GM12878 (cell line): Measurements from ENCODE around the gene HNRNPA0. TPM values are rescaled to one million over a fixed set of nuclear protein-coding genes. Genes with fewer than 3 reads are reported as not detected.

Source experiments
- ATAC-seq: fragments of 200-7000 bp; cut with Tn5 transposase; 3 replicates; pipeline ENCODE4 v1.9.1; 2020; ENCODE audit warnings: mild to moderate bottlenecking, moderate library complexity
- BruUV-seq: library from RNA; stranded (reverse); fragments of 400-500 nt; replicated peaks from 2 replicates; lab custom pipeline; 2021; lab: Mats Ljungman, UMichigan
- CTCF ChIA-PET: fragments of 300-600 bp; sonication (Branson Sonifier 250); formaldehyde crosslinking; extraction: SDS; loops from one replicate; lab custom pipeline; 2021; ENCODE audit warnings: inconsistent platforms; lab: Yijun Ruan, JAX
- POLR2A ChIA-PET: fragments of 350-600 bp; formaldehyde crosslinking; extraction: SDS; loops from one replicate; lab custom pipeline; 2021; ENCODE audit warnings: inconsistent platforms; lab: Charles Lee
- RAD21 ChIA-PET: fragments of 300-600 bp; sonication (Branson Sonifier 250); formaldehyde crosslinking; loops from one replicate; lab custom pipeline; 2023; ENCODE audit warnings: antibody characterized with exemption; ENCODE audit not compliant: unreplicated experiment; lab: Charles Lee
- SMC1A ChIA-PET: fragments of 300-600 bp; sonication (Branson Sonifier 250); formaldehyde crosslinking; loops from one replicate; lab custom pipeline; 2023; ENCODE audit not compliant: unreplicated experiment, uncharacterized antibody; lab: Charles Lee
- DNase-seq: peaks from one replicate; pipeline ENCODE4 v3.0.0-alpha.2; 2011; ENCODE audit warnings: low read depth, low spot score
- FAIRE-seq: peaks from 3 replicates; lab custom pipeline; 2011; peaks lifted over from hg19 to GRCh38; lab: Jason Lieb, UNC
- H2AFZ ChIP-seq: 2 replicates; pipeline ENCODE4 v1.6.0; 2011; ENCODE audit warnings: low read depth, low read length, control low read depth; ENCODE audit not compliant: control insufficient read depth
- H3K27ac ChIP-seq: 2 replicates; pipeline ENCODE4 v1.5.1; 2011; ENCODE audit warnings: control low read depth; ENCODE audit not compliant: control insufficient read depth, insufficient read depth
- H3K27me3 ChIP-seq, 2 experiments: replicated peaks in 1 of 2; 2 replicates each; pipeline versions ENCODE4 v1.6.0 to v1.6.1; 2011; ENCODE audit warnings: low read length in 1 of 2; ENCODE audit not compliant: control insufficient read depth in 2 of 2, insufficient read depth in 2 of 2
- H3K36me3 ChIP-seq, 2 experiments: 2 replicates each; pipeline ENCODE4 v1.5.1; 2011; ENCODE audit warnings: low read length in 1 of 2; ENCODE audit not compliant: control insufficient read depth in 2 of 2, insufficient read depth in 2 of 2
- H3K4me1 ChIP-seq: 2 replicates; pipeline ENCODE4 v1.6.1; 2011; ENCODE audit warnings: mild to moderate bottlenecking, low read length, moderate library complexity, mixed read lengths; ENCODE audit not compliant: control insufficient read depth, insufficient read depth
- H3K4me2 ChIP-seq: 2 replicates; pipeline ENCODE4 v1.6.0; 2011; ENCODE audit warnings: control low read depth; ENCODE audit not compliant: control insufficient read depth, insufficient read depth
- H3K4me3 ChIP-seq: fragments of 200-600 bp; sonication (generic); 2 replicates; pipeline ENCODE4 v1.5.1; 2016
- H3K79me2 ChIP-seq: 2 replicates; pipeline ENCODE4 v1.6.0; 2011; ENCODE audit warnings: low read length; ENCODE audit not compliant: control insufficient read depth, insufficient read depth
- H3K9ac ChIP-seq: 2 replicates; pipeline ENCODE4 v1.8.0; 2011; ENCODE audit warnings: low read length, control low read depth, mixed read lengths; ENCODE audit not compliant: control insufficient read depth, insufficient read depth
- H3K9me3 ChIP-seq: replicated peaks from 3 replicates; pipeline ENCODE4 v1.5.1; 2011; ENCODE audit warnings: mild to moderate bottlenecking, low read length; ENCODE audit not compliant: control insufficient read depth, insufficient read depth
- H4K20me1 ChIP-seq: 2 replicates; pipeline ENCODE4 v1.6.0; 2011; ENCODE audit not compliant: control insufficient read depth, insufficient read depth
- ATF7 ChIP-seq: fragments of 450-650 bp; IDR thresholded peaks from 2 replicates; pipeline ENCODE4 v1.6.1; 2016; ENCODE audit warnings: low read depth, mild to moderate bottlenecking
- CBX3 ChIP-seq: fragments of 200-600 bp; sonication (generic); IDR thresholded peaks from 2 replicates; pipeline ENCODE4 v1.6.1; 2016; ENCODE audit warnings: low read depth, borderline replicate concordance
- NBN ChIP-seq: fragments of 450-650 bp; IDR thresholded peaks from 2 replicates; pipeline ENCODE4 v1.6.1; 2016
- NR2F1 ChIP-seq: fragments of 450-650 bp; conservative IDR thresholded peaks from 2 replicates; pipeline ENCODE4 v1.6.1; 2017; ENCODE audit warnings: mild to moderate bottlenecking
- POU2F2 ChIP-seq: IDR thresholded peaks from 3 replicates; pipeline ENCODE4 v1.6.1; 2011; ENCODE audit warnings: low read depth, mild to moderate bottlenecking, low read length, borderline replicate concordance
- RAD21 ChIP-seq: IDR thresholded peaks from 2 replicates; pipeline ENCODE4 v1.6.1; 2011; ENCODE audit warnings: mild to moderate bottlenecking, low read depth, low read length, moderate library complexity; ENCODE audit not compliant: insufficient read depth
- SIN3A ChIP-seq: IDR thresholded peaks from 2 replicates; pipeline ENCODE4 v1.6.1; 2012; ENCODE audit warnings: low read depth, low read length, improper control_type of control experiment
- SREBF2 ChIP-seq: IDR thresholded peaks from 2 replicates; pipeline ENCODE4 v1.6.1; 2012; ENCODE audit warnings: mild to moderate bottlenecking, low read length
- STAT1 ChIP-seq: fragments of 450-650 bp; conservative IDR thresholded peaks from 2 replicates; pipeline ENCODE4 v1.6.1; 2014; ENCODE audit warnings: antibody characterized with exemption, mild to moderate bottlenecking
- YY1 ChIP-seq: IDR thresholded peaks from 2 replicates; pipeline ENCODE4 v1.6.1; 2011; ENCODE audit warnings: low read depth, mild to moderate bottlenecking, low read length
- ZSCAN29 ChIP-seq: fragments of 450-650 bp; IDR thresholded peaks from 2 replicates; pipeline ENCODE4 v1.6.1; 2017; ENCODE audit warnings: mild to moderate bottlenecking, moderate library complexity
- WGBS: methylation state at CpG from one replicate; pipeline ENCODE4 v1.1.6; 2016; ENCODE audit warnings: low lambda C conversion rate; ENCODE audit not compliant: insufficient replicate concordance, insufficient coverage; ENCODE audit errors: missing lambda C conversion rate; 5-methylcytosine and 5-hydroxymethylcytosine counted together
- in situ Hi-C: fragments of 300-500 bp; cut with MboI; formaldehyde crosslinking; loops from 9 replicates; pipeline ENCODE4 v1.14.3; 2018; ENCODE audit warnings: mixed read lengths
- intact Hi-C: fragments of 100-400 bp; cut with micrococcal nuclease; formaldehyde crosslinking; loops from one replicate; pipeline ENCODE4 v1.14.2; 2022; ENCODE audit not compliant: unreplicated experiment
- polyA plus RNA-seq, 11 experiments: library from polyadenylated mRNA; depleted of rRNA in 4 of 11; unstranded in 6 of 11; stranded (reverse) in 5 of 11; fragments of >200 nt; fragmentation: Nextera tagmentation in 4 of 11; fragmentation: Illumina TruSeq in 1 of 11; extraction: Ambion mirVana in 4 of 11; extraction: Trizol in 1 of 11; gene quantifications; 1 replicate in 1 of 11; 2 replicates in 10 of 11; pipeline versions ENCODE4 v1.2.1 to v1.2.3, GENCODE V29; 2011 to 2016; ENCODE audit warnings: inconsistent platforms in 2 of 11, missing spikeins in 2 of 11, low read depth in 1 of 11
- total RNA-seq, 4 experiments: library from RNA; depleted of rRNA in 3 of 4; stranded (reverse); fragments of >200 nt in 3 of 4; fragmentation: Illumina TruSeq in 1 of 4; extraction: Trizol in 1 of 4; gene quantifications; 2 replicates each; pipeline versions ENCODE4 v1.2.1 to v1.2.3, GENCODE V29; 2013 to 2021
- TF ChIP-seq, protein P1 (sequence below): IDR thresholded peaks from 2 replicates; pipeline ENCODE4 v1.6.1; 2012; ENCODE audit warnings: low read depth, low read length, improper control_type of control experiment
- TF ChIP-seq, protein P2 (sequence below), 3 experiments: IDR thresholded peaks in 2 of 3; conservative IDR thresholded peaks in 1 of 3; 2 replicates each; pipeline ENCODE4 v1.5.1; 2011; ENCODE audit warnings: low read depth in 3 of 3, low read length in 3 of 3, mild to moderate bottlenecking in 3 of 3, control low read depth in 2 of 3, moderate library complexity in 2 of 3, inconsistent platforms in 1 of 3, mixed read lengths in 1 of 3; ENCODE audit not compliant: control insufficient read depth in 2 of 3, insufficient read depth in 1 of 3; ENCODE audit errors: extremely low read depth in 1 of 3
- TF ChIP-seq, protein P3 (sequence below): IDR thresholded peaks from 2 replicates; pipeline ENCODE4 v1.6.1; 2012; ENCODE audit warnings: low read depth, low read length, improper control_type of control experiment
- TF ChIP-seq, protein P4 (sequence below): fragments of 450-650 bp; IDR thresholded peaks from 2 replicates; pipeline ENCODE4 v1.6.1; 2016; ENCODE audit warnings: mild to moderate bottlenecking, moderate library complexity, borderline replicate concordance

Gene HNRNPA0
- total and polyA plus RNA-seq, 10 of the 15 experiments (the other 5 are each of a cell fraction or from before 2014, with no cell fraction given), result 6.3 to 45.0 (median 12.5) TPM

DNA sequence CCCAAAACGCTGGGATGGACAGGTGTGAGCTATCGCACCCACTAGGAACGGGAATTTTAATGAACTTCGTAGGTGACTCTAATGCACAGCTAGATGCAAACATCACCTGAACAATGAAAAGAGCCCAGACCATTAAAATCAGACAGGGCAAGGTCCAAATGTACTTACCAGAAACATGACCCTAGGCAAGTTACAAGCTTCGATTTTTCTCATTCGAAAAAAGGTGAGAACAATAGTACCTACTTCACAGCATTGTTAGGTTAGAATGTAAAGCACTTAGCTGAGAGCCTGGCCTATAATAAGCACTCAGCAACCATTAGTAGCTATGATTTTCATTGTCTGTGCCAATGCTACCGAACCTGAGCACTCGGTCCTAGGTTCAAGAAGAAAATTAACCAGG is 12.4 kb downstream of the HNRNPA0 start:
- intact Hi-C loops (no loop called here), in situ Hi-C loops (loop anchor here (5.0 kb wide), 1 partner anchor 114 kb away; no protein-coding TSS in a partner anchor)
- H3K4me1 ChIP-seq, result peaks cover 11% of the 10 kb centered on the region
- FAIRE-seq (no peak), DNase-seq (no peak), ATAC-seq (no peak)
- ChIA-PET SMC1A (interaction anchor here (0.7 to 7.3 kb wide), 15 partner anchors 10 to 391 kb away, joined by 3 to 155 read pairs (median 10); no protein-coding TSS in a partner anchor), CTCF (interaction anchor here (0.6 to 18.4 kb wide), 40 partner anchors 8 to 421 kb away, joined by 3 to 619 read pairs (median 4); partner anchors contain the start of gene HNRNPA0), POLR2A (interaction anchor here (1.2 to 3.9 kb wide), 5 partner anchors 8 to 112 kb away, joined by 7 to 33 read pairs (median 8); partner anchors contain the start of gene HNRNPA0), RAD21 (interaction anchor here (0.6 to 6.5 kb wide), 22 partner anchors 8 to 421 kb away, joined by 3 to 168 read pairs (median 5); no protein-coding TSS in a partner anchor)
- no peaks in the 10 kb centered on the region for H3K27me3 ChIP-seq
- H3K9ac ChIP-seq, result no peak overlapping the region
- H4K20me1 ChIP-seq, result no peaks in the 10 kb centered on the region
- H3K9me3 ChIP-seq, result no peaks in the 10 kb centered on the region; the same call in 2 of the 3 replicates
- no peaks in the 10 kb centered on the region for H3K79me2 ChIP-seq
- H3K4me2 ChIP-seq, result no peak overlapping the region
- no peaks in the 10 kb centered on the region for H3K36me3 ChIP-seq
- TF ChIP-seq CBX3, result no peak
- no peak for TF ChIP-seq NBN
- TF ChIP-seq, protein P1, sequence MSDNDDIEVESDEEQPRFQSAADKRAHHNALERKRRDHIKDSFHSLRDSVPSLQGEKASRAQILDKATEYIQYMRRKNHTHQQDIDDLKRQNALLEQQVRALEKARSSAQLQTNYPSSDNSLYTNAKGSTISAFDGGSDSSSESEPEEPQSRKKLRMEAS, result no peak
- TF ChIP-seq NR2F1, result no peak
- no peak for TF ChIP-seq YY1
- no peak for TF ChIP-seq ZSCAN29
- no peak for TF ChIP-seq STAT1
- TF ChIP-seq, protein P2, sequence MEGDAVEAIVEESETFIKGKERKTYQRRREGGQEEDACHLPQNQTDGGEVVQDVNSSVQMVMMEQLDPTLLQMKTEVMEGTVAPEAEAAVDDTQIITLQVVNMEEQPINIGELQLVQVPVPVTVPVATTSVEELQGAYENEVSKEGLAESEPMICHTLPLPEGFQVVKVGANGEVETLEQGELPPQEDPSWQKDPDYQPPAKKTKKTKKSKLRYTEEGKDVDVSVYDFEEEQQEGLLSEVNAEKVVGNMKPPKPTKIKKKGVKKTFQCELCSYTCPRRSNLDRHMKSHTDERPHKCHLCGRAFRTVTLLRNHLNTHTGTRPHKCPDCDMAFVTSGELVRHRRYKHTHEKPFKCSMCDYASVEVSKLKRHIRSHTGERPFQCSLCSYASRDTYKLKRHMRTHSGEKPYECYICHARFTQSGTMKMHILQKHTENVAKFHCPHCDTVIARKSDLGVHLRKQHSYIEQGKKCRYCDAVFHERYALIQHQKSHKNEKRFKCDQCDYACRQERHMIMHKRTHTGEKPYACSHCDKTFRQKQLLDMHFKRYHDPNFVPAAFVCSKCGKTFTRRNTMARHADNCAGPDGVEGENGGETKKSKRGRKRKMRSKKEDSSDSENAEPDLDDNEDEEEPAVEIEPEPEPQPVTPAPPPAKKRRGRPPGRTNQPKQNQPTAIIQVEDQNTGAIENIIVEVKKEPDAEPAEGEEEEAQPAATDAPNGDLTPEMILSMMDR (IDR thresholded peaks at IDR 0.05 in 2 of 3, conservative IDR thresholded peaks at IDR 0.05 in 1 of 3; ENCODE audit: control insufficient read depth in 2 of 3, extremely low read depth in 1 of 3, insufficient read depth in 1 of 3, low read depth in 3 of 3, low read length in 3 of 3), result no peak
- no peak for TF ChIP-seq SIN3A
- no peak for TF ChIP-seq SREBF2
- TF ChIP-seq, protein P3, sequence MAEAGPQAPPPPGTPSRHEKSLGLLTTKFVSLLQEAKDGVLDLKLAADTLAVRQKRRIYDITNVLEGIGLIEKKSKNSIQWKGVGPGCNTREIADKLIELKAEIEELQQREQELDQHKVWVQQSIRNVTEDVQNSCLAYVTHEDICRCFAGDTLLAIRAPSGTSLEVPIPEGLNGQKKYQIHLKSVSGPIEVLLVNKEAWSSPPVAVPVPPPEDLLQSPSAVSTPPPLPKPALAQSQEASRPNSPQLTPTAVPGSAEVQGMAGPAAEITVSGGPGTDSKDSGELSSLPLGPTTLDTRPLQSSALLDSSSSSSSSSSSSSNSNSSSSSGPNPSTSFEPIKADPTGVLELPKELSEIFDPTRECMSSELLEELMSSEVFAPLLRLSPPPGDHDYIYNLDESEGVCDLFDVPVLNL, result no peak
- no peak for TF ChIP-seq ATF7
- TF ChIP-seq, protein P4, sequence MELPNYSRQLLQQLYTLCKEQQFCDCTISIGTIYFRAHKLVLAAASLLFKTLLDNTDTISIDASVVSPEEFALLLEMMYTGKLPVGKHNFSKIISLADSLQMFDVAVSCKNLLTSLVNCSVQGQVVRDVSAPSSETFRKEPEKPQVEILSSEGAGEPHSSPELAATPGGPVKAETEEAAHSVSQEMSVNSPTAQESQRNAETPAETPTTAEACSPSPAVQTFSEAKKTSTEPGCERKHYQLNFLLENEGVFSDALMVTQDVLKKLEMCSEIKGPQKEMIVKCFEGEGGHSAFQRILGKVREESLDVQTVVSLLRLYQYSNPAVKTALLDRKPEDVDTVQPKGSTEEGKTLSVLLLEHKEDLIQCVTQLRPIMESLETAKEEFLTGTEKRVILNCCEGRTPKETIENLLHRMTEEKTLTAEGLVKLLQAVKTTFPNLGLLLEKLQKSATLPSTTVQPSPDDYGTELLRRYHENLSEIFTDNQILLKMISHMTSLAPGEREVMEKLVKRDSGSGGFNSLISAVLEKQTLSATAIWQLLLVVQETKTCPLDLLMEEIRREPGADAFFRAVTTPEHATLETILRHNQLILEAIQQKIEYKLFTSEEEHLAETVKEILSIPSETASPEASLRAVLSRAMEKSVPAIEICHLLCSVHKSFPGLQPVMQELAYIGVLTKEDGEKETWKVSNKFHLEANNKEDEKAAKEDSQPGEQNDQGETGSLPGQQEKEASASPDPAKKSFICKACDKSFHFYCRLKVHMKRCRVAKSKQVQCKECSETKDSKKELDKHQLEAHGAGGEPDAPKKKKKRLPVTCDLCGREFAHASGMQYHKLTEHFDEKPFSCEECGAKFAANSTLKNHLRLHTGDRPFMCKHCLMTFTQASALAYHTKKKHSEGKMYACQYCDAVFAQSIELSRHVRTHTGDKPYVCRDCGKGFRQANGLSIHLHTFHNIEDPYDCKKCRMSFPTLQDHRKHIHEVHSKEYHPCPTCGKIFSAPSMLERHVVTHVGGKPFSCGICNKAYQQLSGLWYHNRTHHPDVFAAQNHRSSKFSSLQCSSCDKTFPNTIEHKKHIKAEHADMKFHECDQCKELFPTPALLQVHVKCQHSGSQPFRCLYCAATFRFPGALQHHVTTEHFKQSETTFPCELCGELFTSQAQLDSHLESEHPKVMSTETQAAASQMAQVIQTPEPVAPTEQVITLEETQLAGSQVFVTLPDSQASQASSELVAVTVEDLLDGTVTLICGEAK, result no peak
- TF ChIP-seq POU2F2, result no peak
- TF ChIP-seq RAD21, result no peak
- WGBS, result 81% methylated on average over 8 of the region's 8 CpGs
- BruUV-seq, result no TSS peak
- H2AFZ ChIP-seq, result no peak overlapping the region
- H3K27ac ChIP-seq, result no peak overlapping the region
- H3K4me3 ChIP-seq, result no peak overlapping the region
